Epithelial cell of proximal tubule (primary cell): ENCODE measurements around the gene POMC. TPM values are rescaled to one million over a fixed set of nuclear protein-coding genes. Genes with fewer than 3 reads are reported as not detected.

Experiments
- DNase-seq: peaks from one replicate; pipeline ENCODE4 v3.0.0-alpha.2; 2011; ENCODE audit warnings: low read depth
- H3K4me3 ChIP-seq: 2 replicates; pipeline ENCODE4 v1.5.1; 2011; ENCODE audit warnings: low read depth, mild to moderate bottlenecking, low read length
- CTCF ChIP-seq: conservative IDR thresholded peaks from 2 replicates; pipeline ENCODE4 v1.5.1; 2012; ENCODE audit warnings: low read depth, mild to moderate bottlenecking, low read length
- total RNA-seq: library from RNA; depleted of rRNA; stranded (reverse); fragments of >200 nt; gene quantifications from 2 replicates; pipeline ENCODE4 v1.2.3, GENCODE V29; 2015

Gene POMC
- total RNA-seq, 1 donor from 2014 or later: 0.75 TPM

- no peak for DNase-seq
These were observed 29.2 kb upstream of the POMC start for GRCh38 chr2:25197336-25198208.

DNA sequence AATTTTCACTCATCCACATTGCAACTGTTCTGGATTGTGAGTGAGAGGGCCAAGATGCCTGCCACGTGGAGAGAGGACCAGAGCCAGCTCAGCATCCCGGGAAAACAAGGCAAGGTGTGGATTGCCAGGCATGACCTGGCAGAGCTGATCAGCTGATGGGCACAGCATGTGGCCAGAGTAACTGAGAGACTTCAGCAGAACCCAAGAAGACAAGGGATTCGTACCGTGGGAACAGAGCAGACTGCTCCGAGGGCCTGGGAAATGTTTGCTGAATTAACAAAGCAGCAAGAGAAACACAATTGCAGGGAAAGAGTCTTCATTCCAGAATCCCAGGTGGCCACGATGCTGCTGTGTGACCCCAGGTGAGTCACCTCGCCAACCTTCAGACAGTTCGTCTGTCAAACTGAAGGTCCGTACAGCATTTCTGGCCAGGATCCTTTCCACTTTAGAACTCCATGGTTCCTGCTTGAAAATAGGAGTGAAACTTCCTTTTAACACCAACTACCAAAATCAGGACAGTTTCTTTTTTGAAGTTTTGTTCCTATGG is 26.3 kb upstream of the POMC start:
- H3K4me3 ChIP-seq: no peak overlapping the region
- TF ChIP-seq CTCF: no peak
- DNase-seq: no peak

More at GRCh38 chr2:25197336-25198208, 29.2 kb upstream of the POMC start:
- TF ChIP-seq CTCF: no peak
- H3K4me3 ChIP-seq: no peak overlapping the region

- no peak for DNase-seq
- no peak overlapping the region for H3K4me3 ChIP-seq
- TF ChIP-seq CTCF: no peak
These were observed 22.2 kb upstream of the POMC start for GRCh38 chr2:25190536-25190935.

DNA sequence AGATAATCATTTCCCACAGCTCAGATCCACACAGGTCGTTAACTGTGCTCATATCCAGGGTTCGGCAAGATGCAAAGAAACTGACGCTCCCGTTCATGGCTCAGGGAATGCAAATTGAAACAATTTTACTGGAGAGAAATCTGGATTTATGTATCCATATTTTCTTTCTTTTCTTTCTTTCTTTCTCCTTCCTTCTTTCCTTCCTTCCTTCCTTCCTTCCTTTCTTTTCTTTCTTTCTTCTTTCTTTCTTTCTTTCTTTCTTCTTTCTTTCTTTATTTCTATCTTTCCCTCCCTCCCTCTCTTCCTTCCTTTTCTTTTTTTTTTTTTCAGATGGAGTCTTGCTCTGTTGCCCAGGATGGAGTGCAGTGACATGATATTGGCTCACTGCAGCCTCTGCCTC is 20.0 kb upstream of the POMC start:
- no peak overlapping the region for H3K4me3 ChIP-seq
- DNase-seq: no peak
- no peak for TF ChIP-seq CTCF

GRCh38 chr2:25187729-25188350 is 19.5 kb upstream of the POMC start:
- no peak for DNase-seq
- TF ChIP-seq CTCF: no peak
- H3K4me3 ChIP-seq: no peak overlapping the region

GRCh38 chr2:25184254-25184653 is 15.9 kb upstream of the POMC start:
- DNase-seq: no peak
- no peak for TF ChIP-seq CTCF

More at GRCh38 chr2:25184254-25184653, 15.9 kb upstream of the POMC start:
- no peak overlapping the region for H3K4me3 ChIP-seq
